SK-N-SH (cell line): ENCODE measurements around the gene SLC38A8. TPM values are rescaled to one million over a fixed set of nuclear protein-coding genes. Genes with fewer than 3 reads are reported as not detected.
A peak's percentile ranks its signal among the peaks of the same experiment; 100 is the strongest.

Experiments used
- CTCF ChIA-PET: fragments of 300-600, 350-600 bp; formaldehyde crosslinking; extraction: SDS; loops from one replicate; lab custom pipeline; 2021; lab: Yijun Ruan, JAX
- POLR2A ChIA-PET: fragments of 350-600 bp; sonication (Branson Sonifier 250); formaldehyde crosslinking; extraction: SDS; loops from one replicate; lab custom pipeline; 2020; ENCODE audit warnings: antibody characterized with exemption, inconsistent platforms; lab: Yijun Ruan, JAX
- DNase-seq: peaks from one replicate; pipeline ENCODE4 v3.0.0; 2012
- H2AFZ ChIP-seq: fragments of 200-600 bp; sonication (generic); 2 replicates; pipeline ENCODE4 v1.8.1; 2016; ENCODE audit warnings: antibody characterized with exemption, mild to moderate bottlenecking, low read depth
- H3F3A ChIP-seq: fragments of 200-600 bp; sonication (generic); replicated peaks from 2 replicates; pipeline ENCODE3; 2016; ENCODE audit warnings: antibody characterized with exemption, mild to moderate bottlenecking; ENCODE audit not compliant: insufficient read depth
- H3K27ac ChIP-seq, 2 experiments: fragments of 200-500 bp in 1 of 2; fragments of 200-600 bp in 1 of 2; sonication (Bioruptor generic) in 1 of 2; sonication (generic), shearing (Covaris generic) in 1 of 2; 2 replicates each; pipeline versions ENCODE4 v1.5.1 to v1.6.1; 2014 to 2016; ENCODE audit warnings: low read depth in 2 of 2, inconsistent platforms in 1 of 2, low read length in 1 of 2, mild to moderate bottlenecking in 1 of 2, mixed read lengths in 1 of 2
- H3K27me3 ChIP-seq: fragments of 200-600 bp; sonication (generic), shearing (Covaris generic); 2 replicates; pipeline ENCODE4 v1.6.1; 2016; ENCODE audit warnings: mixed run types; ENCODE audit not compliant: insufficient read depth
- H3K36me3 ChIP-seq, 2 experiments: fragments of 200-500 bp in 1 of 2; fragments of 200-600 bp in 1 of 2; sonication (Bioruptor generic) in 1 of 2; sonication (generic) in 1 of 2; replicated peaks in 1 of 2; 2 replicates each; pipeline versions ENCODE3 to v1.5.1; 2014 to 2016; ENCODE audit warnings: low read length in 1 of 2, mild to moderate bottlenecking in 1 of 2; ENCODE audit not compliant: insufficient read depth in 2 of 2, control insufficient read depth in 1 of 2
- H3K4me1 ChIP-seq, 2 experiments: fragments of 200-500 bp in 1 of 2; fragments of 200-600 bp in 1 of 2; sonication (Bioruptor generic) in 1 of 2; sonication (generic), shearing (Covaris generic) in 1 of 2; 2 replicates each; pipeline versions ENCODE4 v1.5.1 to v1.6.1; 2014 to 2016; ENCODE audit warnings: low read depth in 1 of 2, low read length in 1 of 2, mixed run types in 1 of 2; ENCODE audit not compliant: insufficient read depth in 2 of 2, control insufficient read depth in 1 of 2
- H3K4me2 ChIP-seq: fragments of 200-600 bp; sonication (generic), shearing (Covaris generic); 2 replicates; pipeline ENCODE4 v1.6.1; 2017; ENCODE audit warnings: mixed run types
- H3K4me3 ChIP-seq, 2 experiments: fragments of 200-500 bp in 1 of 2; fragments of 200-600 bp in 1 of 2; sonication (Bioruptor generic) in 1 of 2; sonication (generic), shearing (Covaris generic) in 1 of 2; 2 replicates each; pipeline versions ENCODE4 v1.5.1 to v1.8.1; 2014 to 2016; ENCODE audit warnings: low read depth in 2 of 2, inconsistent platforms in 1 of 2, low read length in 1 of 2, mild to moderate bottlenecking in 1 of 2, mixed read lengths in 1 of 2, moderate library complexity in 1 of 2
- H3K79me2 ChIP-seq: fragments of 200-600 bp; sonication (generic); 2 replicates; pipeline ENCODE4 v1.8.1; 2017; ENCODE audit warnings: mild to moderate bottlenecking; ENCODE audit not compliant: insufficient read depth
- H3K9ac ChIP-seq: fragments of 200-600 bp; sonication (generic); 2 replicates; pipeline ENCODE4 v1.6.1; 2017; ENCODE audit warnings: mixed run types
- H3K9me2 ChIP-seq: fragments of 200-600 bp; sonication (generic); 2 replicates; pipeline ENCODE4 v1.6.1; 2017; ENCODE audit warnings: mixed run types
- H3K9me3 ChIP-seq: fragments of 200-600 bp; sonication (generic); 2 replicates; pipeline ENCODE4 v1.6.1; 2017; ENCODE audit warnings: mixed run types, mild to moderate bottlenecking, moderate library complexity
- H4K20me1 ChIP-seq: fragments of 200-600 bp; sonication (generic); 2 replicates; pipeline ENCODE4 v1.6.1; 2017; ENCODE audit warnings: mild to moderate bottlenecking, mixed run types; ENCODE audit not compliant: insufficient read depth
- EP300 ChIP-seq, 2 experiments: IDR thresholded peaks; 2 replicates each; pipeline versions ENCODE4 v1.4.0 to v1.6.1; 2012; ENCODE audit warnings: borderline replicate concordance in 1 of 2, low read depth in 1 of 2, low read length in 1 of 2
- IRF3 ChIP-seq: fragments of 150-350 bp; IDR thresholded peaks from 2 replicates; pipeline ENCODE4 v1.6.1; 2016; ENCODE audit warnings: mild to moderate bottlenecking, low read depth, low read length
- JUND ChIP-seq: IDR thresholded peaks from 2 replicates; pipeline ENCODE4 v1.4.0; 2012
- MXI1 ChIP-seq: IDR thresholded peaks from 2 replicates; pipeline ENCODE4 v1.6.1; 2012; ENCODE audit warnings: mild to moderate bottlenecking, low read depth, low read length, improper control_type of control experiment
- NFIC ChIP-seq: IDR thresholded peaks from 2 replicates; pipeline ENCODE4 v1.4.0; 2012; ENCODE audit warnings: borderline replicate concordance
- NRF1 ChIP-seq: IDR thresholded peaks from 2 replicates; pipeline ENCODE4 v1.6.1; 2012; ENCODE audit warnings: low read depth, mild to moderate bottlenecking, low read length
- POLR2AphosphoS5 ChIP-seq: IDR thresholded peaks from 2 replicates; pipeline ENCODE4 v1.6.1; 2012; ENCODE audit warnings: low read depth, low read length
- RAD21 ChIP-seq: IDR thresholded peaks from 2 replicates; pipeline ENCODE4 v1.6.1; 2012; ENCODE audit warnings: mild to moderate bottlenecking, low read length
- RCOR1 ChIP-seq: fragments of 150-350 bp; IDR thresholded peaks from 2 replicates; pipeline ENCODE4 v1.6.1; 2017; ENCODE audit warnings: antibody characterized with exemption, low read length
- SIN3A ChIP-seq: IDR thresholded peaks from 2 replicates; pipeline ENCODE4 v1.6.1; 2012; ENCODE audit warnings: low read depth, mild to moderate bottlenecking, low read length, moderate library complexity, borderline replicate concordance
- SMC3 ChIP-seq: IDR thresholded peaks from 2 replicates; pipeline ENCODE4 v1.6.1; 2012; ENCODE audit warnings: low read depth, low read length, improper control_type of control experiment
- TCF12 ChIP-seq: IDR thresholded peaks from 2 replicates; pipeline ENCODE4 v1.4.0; 2012
- TEAD4 ChIP-seq: IDR thresholded peaks from 2 replicates; pipeline ENCODE4 v1.4.0; 2012; ENCODE audit warnings: mild to moderate bottlenecking, borderline replicate concordance; ENCODE audit not compliant: insufficient read depth
- USF2 ChIP-seq: fragments of 150-350 bp; IDR thresholded peaks from 2 replicates; pipeline ENCODE4 v1.6.1; 2017; ENCODE audit warnings: antibody characterized with exemption, low read length, low read depth, borderline replicate concordance
- YY1 ChIP-seq: IDR thresholded peaks from 2 replicates; pipeline ENCODE4 v1.4.0; 2012; ENCODE audit warnings: low read depth, mild to moderate bottlenecking
- ZBTB33 ChIP-seq: IDR thresholded peaks from 2 replicates; pipeline ENCODE4 v1.4.0; 2012; ENCODE audit warnings: low read depth, borderline replicate concordance
- WGBS: methylation state at CpG from one replicate; pipeline ENCODE4 v1.1.6; 2017; ENCODE audit warnings: low lambda C conversion rate; 5-methylcytosine and 5-hydroxymethylcytosine counted together
- polyA plus RNA-seq, 3 experiments: library from polyadenylated mRNA; depleted of rRNA; stranded (reverse); fragments of >200 nt; gene quantifications; 2 replicates each; pipeline ENCODE4 v1.2.3, GENCODE V29; 2012
- TF ChIP-seq, protein P1 (sequence below): fragments of 200-600 bp; sonication (generic); IDR thresholded peaks from 2 replicates; pipeline ENCODE4 v1.6.1; 2017; ENCODE audit warnings: antibody characterized with exemption, mild to moderate bottlenecking, moderate library complexity

SLC38A8 gene
- polyA plus RNA-seq, 1 of the 3 experiments (the other 2 are of a cell fraction): not detected

DNA sequence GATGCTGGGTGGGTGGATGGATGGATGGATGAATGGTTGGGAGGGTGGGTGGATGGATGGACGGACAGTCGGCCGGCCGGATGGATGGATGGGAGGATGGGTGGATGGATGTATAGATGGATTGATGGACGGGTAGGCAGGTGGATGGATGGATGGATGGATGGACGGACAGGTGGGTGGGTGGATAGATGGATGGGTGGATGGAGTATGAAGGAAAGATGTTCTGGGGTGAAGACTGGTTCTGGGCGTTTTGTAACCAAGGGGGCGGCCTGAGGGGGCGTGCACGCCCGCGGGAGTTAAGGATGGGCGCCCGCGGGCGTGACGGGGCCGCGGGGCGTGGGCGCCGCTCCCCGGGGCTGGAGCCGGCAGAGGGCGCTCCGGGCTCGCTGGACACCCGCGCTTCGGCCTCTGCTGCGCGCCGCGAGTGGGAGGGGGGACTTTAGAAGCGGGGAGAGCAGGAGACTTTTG, 74.7 kb downstream of the SLC38A8 start, which contains the start of gene NECAB2:
NECAB2 (plus strand) TSS at position 407 of the 468 bp plus-strand sequence. CDS start 405 bp downstream, outside the sequence.
- Histone ChIP-seq H4K20me1 (no peaks in the 10 kb centered on the region), H3F3A (no peaks in the 10 kb centered on the region), H3K36me3 (no peaks in the 10 kb centered on the region), H3K27ac (no peak within 1 kb of the TSS), H3K9ac (no peak within 1 kb of the TSS), H2AFZ (no peak within 1 kb of the TSS), H3K9me2 (no peaks in the 10 kb centered on the region), H3K4me3 (peak within 1 kb of the TSS in 1 of 2 experiments; percentile 32; a peak in 2 of 4 replicates), H3K4me2 (peak within 1 kb of the TSS; percentile 15; the same call in 1 of the 2 replicates), H3K79me2 (no peaks in the 10 kb centered on the region), H3K4me1 (no peaks in the 10 kb centered on the region), H3K27me3 (no peaks in the 10 kb centered on the region), H3K9me3 (no peaks in the 10 kb centered on the region)
- peak; percentile 94 for DNase-seq
- WGBS: 21% methylated on average over 17 of the region's 35 CpGs
- ChIA-PET CTCF (interaction anchor here (5.3 kb wide), 1 partner anchor 11 kb away, joined by 28 read pairs; no protein-coding TSS in a partner anchor), POLR2A (no interaction called here)
- no peak for TF ChIP-seq EP300 (IDR thresholded peaks at IDR 0.05; ENCODE audit: borderline replicate concordance in 1 of 2, low read depth in 1 of 2, low read length in 1 of 2)
- no peak for TF ChIP-seq SIN3A
- TF ChIP-seq RCOR1: no peak
- no peak for TF ChIP-seq USF2
- no peak for TF ChIP-seq NRF1
- TF ChIP-seq POLR2AphosphoS5: no peak
- no peak for TF ChIP-seq MXI1
- no peak for TF ChIP-seq IRF3
- TF ChIP-seq ZBTB33: no peak
- TF ChIP-seq NFIC: no peak
- peak; percentile 66 for TF ChIP-seq RAD21
- no peak for TF ChIP-seq YY1
- TF ChIP-seq, protein P1, sequence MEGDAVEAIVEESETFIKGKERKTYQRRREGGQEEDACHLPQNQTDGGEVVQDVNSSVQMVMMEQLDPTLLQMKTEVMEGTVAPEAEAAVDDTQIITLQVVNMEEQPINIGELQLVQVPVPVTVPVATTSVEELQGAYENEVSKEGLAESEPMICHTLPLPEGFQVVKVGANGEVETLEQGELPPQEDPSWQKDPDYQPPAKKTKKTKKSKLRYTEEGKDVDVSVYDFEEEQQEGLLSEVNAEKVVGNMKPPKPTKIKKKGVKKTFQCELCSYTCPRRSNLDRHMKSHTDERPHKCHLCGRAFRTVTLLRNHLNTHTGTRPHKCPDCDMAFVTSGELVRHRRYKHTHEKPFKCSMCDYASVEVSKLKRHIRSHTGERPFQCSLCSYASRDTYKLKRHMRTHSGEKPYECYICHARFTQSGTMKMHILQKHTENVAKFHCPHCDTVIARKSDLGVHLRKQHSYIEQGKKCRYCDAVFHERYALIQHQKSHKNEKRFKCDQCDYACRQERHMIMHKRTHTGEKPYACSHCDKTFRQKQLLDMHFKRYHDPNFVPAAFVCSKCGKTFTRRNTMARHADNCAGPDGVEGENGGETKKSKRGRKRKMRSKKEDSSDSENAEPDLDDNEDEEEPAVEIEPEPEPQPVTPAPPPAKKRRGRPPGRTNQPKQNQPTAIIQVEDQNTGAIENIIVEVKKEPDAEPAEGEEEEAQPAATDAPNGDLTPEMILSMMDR: peak; percentile 73
- TF ChIP-seq SMC3: peak; percentile 51
- TF ChIP-seq TCF12: no peak
- TF ChIP-seq TEAD4: no peak
- TF ChIP-seq JUND: no peak
- TF ChIP-seq, all 33 proteins: peak for 3
